B cell (primary cell): ENCODE measurements around the gene ZFHX2. TPM values are rescaled to one million over a fixed set of nuclear protein-coding genes. Genes with fewer than 3 reads are reported as not detected.

Experiments
- ATAC-seq: fragments of 200-7000 bp; cut with Tn5 transposase; one replicate; pipeline ENCODE4 v1.10.0; 2021; ENCODE audit warnings: low read depth, mild to moderate bottlenecking, moderate number of reproducible peaks, moderate library complexity
- CTCF ChIA-PET: fragments of 350-600 bp; sonication (Branson Sonifier 250); formaldehyde crosslinking; loops from one replicate; lab custom pipeline; 2021; ENCODE audit warnings: antibody characterized with exemption, inconsistent platforms; lab: Charles Lee
- POLR2A ChIA-PET: fragments of 350-600 bp; sonication (Branson Sonifier 250); formaldehyde crosslinking; loops from one replicate; lab custom pipeline; 2021; ENCODE audit warnings: antibody characterized with exemption; lab: Charles Lee
- DNase-seq: peaks from one replicate; pipeline ENCODE4 v3.0.0; 2013
- H2AFZ ChIP-seq: 2 replicates; pipeline ENCODE4 v1.6.1; 2012; ENCODE audit warnings: mild to moderate bottlenecking, low read depth, low read length; ENCODE audit not compliant: insufficient read depth, poor library complexity, severe bottlenecking
- H3K27ac ChIP-seq, 2 donors: 1 replicate in 1 of 2; 2 replicates in 1 of 2; pipeline ENCODE4 v1.5.1; 2012 to 2013; ENCODE audit warnings: low read length in 2 of 2, mild to moderate bottlenecking in 2 of 2, moderate library complexity in 1 of 2
- H3K27me3 ChIP-seq, 4 experiments: fragments of 200-600 bp in 1 of 4; sonication (generic) in 1 of 4; replicated peaks in 1 of 4; 1 replicate in 2 of 4; 2 replicates in 2 of 4; pipeline versions ENCODE4 v1.6.1 to v1.7.0; 2013 to 2016; ENCODE audit warnings: low read length in 3 of 4, mild to moderate bottlenecking in 2 of 4, mixed read lengths in 1 of 4, moderate library complexity in 1 of 4; ENCODE audit not compliant: insufficient read depth in 4 of 4, control insufficient read depth in 3 of 4; ENCODE audit errors: control extremely low read depth in 1 of 4
- H3K36me3 ChIP-seq, 2 experiments: replicated peaks in 1 of 2; 1 replicate in 1 of 2; 2 replicates in 1 of 2; pipeline versions ENCODE4 v1.6.1 to v1.7.1; 2013; ENCODE audit warnings: low read length in 1 of 2; ENCODE audit not compliant: insufficient read depth in 2 of 2, control insufficient read depth in 1 of 2; ENCODE audit errors: control extremely low read depth in 1 of 2, extremely low read depth in 1 of 2
- H3K4me1 ChIP-seq, 2 donors: fragments of 200-600 bp in 1 of 2; sonication (generic) in 1 of 2; 1 replicate in 1 of 2; 2 replicates in 1 of 2; pipeline versions ENCODE4 v1.5.1 to v1.6.1; 2013 to 2017; ENCODE audit warnings: low read length in 2 of 2; ENCODE audit not compliant: control insufficient read depth in 2 of 2, insufficient read depth in 2 of 2
- H3K4me2 ChIP-seq: replicated peaks from 2 replicates; pipeline ENCODE3; 2012; ENCODE audit warnings: mild to moderate bottlenecking, low read depth, low read length; ENCODE audit not compliant: poor library complexity, severe bottlenecking
- H3K4me3 ChIP-seq, 5 experiments: fragments of 200-600 bp in 1 of 5; sonication (generic) in 1 of 5; 1 replicate in 3 of 5; 2 replicates in 2 of 5; pipeline versions ENCODE4 v1.5.1 to v1.7.0; 2011 to 2016; ENCODE audit warnings: low read length in 4 of 5, mild to moderate bottlenecking in 4 of 5, low read depth in 2 of 5, control low read depth in 1 of 5, moderate library complexity in 1 of 5; ENCODE audit not compliant: insufficient read depth in 1 of 5; ENCODE audit errors: control extremely low read depth in 1 of 5, extremely low read depth in 1 of 5
- H3K79me2 ChIP-seq: fragments of 200-600 bp; sonication (generic); one replicate; pipeline ENCODE4 v1.6.0; 2016; ENCODE audit warnings: low read length; ENCODE audit not compliant: control insufficient read depth, insufficient read depth
- H3K9ac ChIP-seq: fragments of 200-600 bp; sonication (generic); 2 replicates; pipeline ENCODE4 v1.6.1; 2017; ENCODE audit warnings: mild to moderate bottlenecking, low read length, moderate library complexity
- H3K9me3 ChIP-seq, 3 donors: one replicate each; pipeline versions ENCODE4 v1.6.1 to v1.7.1; 2013; ENCODE audit warnings: low read length in 2 of 3; ENCODE audit not compliant: control insufficient read depth in 2 of 3, insufficient read depth in 1 of 3; ENCODE audit errors: control extremely low read depth in 1 of 3
- H4K20me1 ChIP-seq: 2 replicates; pipeline ENCODE4 v1.6.0; 2012; ENCODE audit warnings: mild to moderate bottlenecking, low read length; ENCODE audit not compliant: insufficient read depth, control insufficient read depth, poor library complexity, severe bottlenecking
- H3K27ac Mint-ChIP-seq: one replicate; pipeline ENCODE4 v1.8.0; 2021; ENCODE audit warnings: mixed read lengths
- H3K27me3 Mint-ChIP-seq: one replicate; pipeline ENCODE4 v1.8.0; 2021; ENCODE audit warnings: mixed read lengths
- H3K4me1 Mint-ChIP-seq: one replicate; pipeline ENCODE4 v1.8.0; 2021; ENCODE audit warnings: mixed read lengths
- H3K4me3 Mint-ChIP-seq: one replicate; pipeline ENCODE4 v1.8.0; 2021; ENCODE audit warnings: mixed read lengths
- H3K9me3 Mint-ChIP-seq: one replicate; pipeline ENCODE4 v1.8.0; 2022; ENCODE audit warnings: mixed read lengths; ENCODE audit not compliant: insufficient read depth
- EZH2 ChIP-seq: IDR thresholded peaks from 2 replicates; pipeline ENCODE4 v1.6.1; 2012; ENCODE audit warnings: borderline replicate concordance, low read depth, mild to moderate bottlenecking, moderate library complexity, low read length; ENCODE audit not compliant: insufficient read depth, poor library complexity, severe bottlenecking
- WGBS: methylation state at CpG from one replicate; pipeline ENCODE4 v1.1.5; 2013; ENCODE audit warnings: missing lambda C conversion rate; ENCODE audit not compliant: insufficient coverage; 5-methylcytosine and 5-hydroxymethylcytosine counted together
- intact Hi-C: fragments of 100-400 bp; cut with micrococcal nuclease; formaldehyde crosslinking; loops from one replicate; pipeline ENCODE4 v1.10.0; 2022
- polyA plus RNA-seq: library from polyadenylated mRNA; depleted of rRNA; stranded (reverse); fragments of >200 nt; gene quantifications from 2 replicates; pipeline ENCODE4 v1.2.3, GENCODE V29; 2012
- total RNA-seq, 2 donors: library from RNA; stranded (reverse); fragments of 120-200 nt in 1 of 2; gene quantifications; 1 replicate in 1 of 2; 2 replicates in 1 of 2; pipeline versions ENCODE4 v1.2.3 to v1.2.4, GENCODE V29; 2013 to 2022
- TF ChIP-seq, protein P1 (sequence below): fragments of 200-600 bp; IDR thresholded peaks from one replicate; pipeline ENCODE4 v1.8.0; 2022; ENCODE audit warnings: antibody characterized with exemption, mild to moderate bottlenecking

The ZFHX2 gene
- total and polyA plus RNA-seq, 2 donors (not counting 1 experiment from before 2014, with no cell fraction given), result 0.21 to 2.5 TPM

DNA sequence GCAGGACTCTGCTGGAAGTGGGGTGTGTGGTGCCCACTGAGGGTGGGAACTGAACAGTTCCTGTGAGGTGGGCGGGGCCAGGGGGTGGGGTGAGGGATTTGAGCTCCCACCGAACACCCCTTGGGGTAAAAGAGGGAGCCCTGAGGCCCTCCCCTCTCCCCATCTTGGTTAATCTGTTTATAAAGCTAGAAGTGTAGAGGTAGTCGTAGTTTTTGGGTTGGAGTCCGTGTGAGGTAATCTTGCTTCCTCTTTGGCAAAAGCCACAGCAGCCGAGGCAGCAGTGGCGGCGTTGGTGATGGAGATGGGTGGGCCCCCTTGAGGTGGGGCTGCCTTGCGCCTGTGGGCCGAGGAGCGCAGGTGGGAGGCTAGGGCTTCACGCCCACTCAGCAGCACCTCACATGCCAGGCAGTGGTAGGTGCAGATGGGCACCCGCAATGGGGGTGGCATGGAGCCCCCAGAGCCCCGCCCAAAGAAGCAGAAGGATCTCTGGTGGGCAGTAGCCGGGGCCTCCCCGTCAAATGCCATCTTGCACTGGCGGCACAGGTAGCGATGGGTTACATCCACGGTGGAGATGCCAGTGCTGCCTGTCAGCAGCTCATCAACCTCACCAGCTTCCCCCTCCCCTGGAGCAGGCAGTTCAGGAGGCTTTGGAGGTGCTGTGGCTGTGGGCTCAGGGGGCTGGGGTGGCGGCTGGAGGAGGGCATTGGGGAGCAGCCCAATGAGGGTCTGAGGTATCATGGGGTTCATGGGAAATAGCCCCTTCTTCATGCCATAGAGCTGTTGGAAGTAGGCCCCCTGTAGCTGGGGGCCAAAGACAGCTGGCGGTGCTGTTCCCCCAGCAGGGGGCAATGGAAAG lies 29.6 kb downstream of the ZFHX2 start:
- Histone ChIP-seq H3K4me3 (no peak overlapping the region), H2AFZ (no peak overlapping the region), H3K4me2 (no peak overlapping the region), H3K9me3 (no peaks in the 10 kb centered on the region), H3K36me3 (no peaks in the 10 kb centered on the region), H4K20me1 (no peaks in the 10 kb centered on the region), H3K27ac (no peak overlapping the region), H3K9ac (no peak overlapping the region), H3K79me2 (no peaks in the 10 kb centered on the region), H3K27me3 (no peaks in the 10 kb centered on the region), H3K4me1 (no peaks in the 10 kb centered on the region)
- DNase-seq, result no peak
- POLR2A ChIA-PET, result no interaction called here
- Mint-ChIP-seq H3K4me3 (no peak overlapping the region), H3K27ac (no peak overlapping the region), H3K27me3 (no peaks in the 10 kb centered on the region), H3K4me1 (no peaks in the 10 kb centered on the region), H3K9me3 (no peaks in the 10 kb centered on the region)
- TF ChIP-seq, protein P1, sequence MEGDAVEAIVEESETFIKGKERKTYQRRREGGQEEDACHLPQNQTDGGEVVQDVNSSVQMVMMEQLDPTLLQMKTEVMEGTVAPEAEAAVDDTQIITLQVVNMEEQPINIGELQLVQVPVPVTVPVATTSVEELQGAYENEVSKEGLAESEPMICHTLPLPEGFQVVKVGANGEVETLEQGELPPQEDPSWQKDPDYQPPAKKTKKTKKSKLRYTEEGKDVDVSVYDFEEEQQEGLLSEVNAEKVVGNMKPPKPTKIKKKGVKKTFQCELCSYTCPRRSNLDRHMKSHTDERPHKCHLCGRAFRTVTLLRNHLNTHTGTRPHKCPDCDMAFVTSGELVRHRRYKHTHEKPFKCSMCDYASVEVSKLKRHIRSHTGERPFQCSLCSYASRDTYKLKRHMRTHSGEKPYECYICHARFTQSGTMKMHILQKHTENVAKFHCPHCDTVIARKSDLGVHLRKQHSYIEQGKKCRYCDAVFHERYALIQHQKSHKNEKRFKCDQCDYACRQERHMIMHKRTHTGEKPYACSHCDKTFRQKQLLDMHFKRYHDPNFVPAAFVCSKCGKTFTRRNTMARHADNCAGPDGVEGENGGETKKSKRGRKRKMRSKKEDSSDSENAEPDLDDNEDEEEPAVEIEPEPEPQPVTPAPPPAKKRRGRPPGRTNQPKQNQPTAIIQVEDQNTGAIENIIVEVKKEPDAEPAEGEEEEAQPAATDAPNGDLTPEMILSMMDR, result no peak
- no peak for TF ChIP-seq EZH2
- CTCF ChIA-PET, result interaction anchor here (1.1 kb wide), 1 partner anchor 9 kb away, joined by 3 read pairs; no protein-coding TSS in a partner anchor
- 74% methylated on average over 17 of the region's 20 CpGs for WGBS
- intact Hi-C loops, result no loop called here
- ATAC-seq, result no peak

DNA sequence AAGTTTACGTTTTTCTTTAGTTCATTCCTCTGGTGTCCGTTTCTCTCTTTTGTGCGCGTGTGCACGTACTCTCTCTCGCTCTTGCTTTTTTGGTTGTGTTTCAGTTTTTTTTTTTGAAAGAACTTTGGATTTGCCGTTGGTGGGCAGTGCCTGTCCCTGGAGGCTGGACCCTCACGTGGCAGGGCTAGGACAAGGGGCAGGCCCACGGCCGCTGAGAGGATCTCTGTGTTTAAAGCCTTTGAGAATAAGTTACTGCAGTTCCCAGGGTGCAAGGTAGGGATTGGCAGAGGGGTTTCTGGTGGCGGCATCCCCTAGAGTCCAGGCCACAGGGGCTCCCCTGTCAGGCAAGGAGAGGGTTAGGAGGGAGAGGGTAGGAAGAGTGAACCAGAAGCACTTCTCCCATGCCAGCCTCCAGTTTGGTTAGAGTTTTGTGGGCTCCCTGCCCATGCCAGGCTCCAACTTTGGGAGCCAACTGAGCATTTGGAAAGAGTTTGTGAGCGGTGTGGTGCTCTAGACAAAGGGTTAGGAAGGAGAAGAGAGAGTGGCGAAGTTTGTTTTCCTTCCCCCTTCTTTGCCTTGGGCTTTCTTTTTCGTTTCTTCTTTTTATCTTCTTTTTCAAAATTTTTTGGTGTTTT lies 30.5 kb downstream of the ZFHX2 start:
- H3K27ac Mint-ChIP-seq, result no peak overlapping the region
- no peak for TF ChIP-seq EZH2
- TF ChIP-seq, protein P1, result no peak

More for the DNA sequence above, 30.5 kb downstream of the ZFHX2 start:
- Histone ChIP-seq H3K4me3 (no peak overlapping the region), H3K4me1 (no peaks in the 10 kb centered on the region), H2AFZ (no peak overlapping the region), H3K79me2 (no peaks in the 10 kb centered on the region), H3K36me3 (no peaks in the 10 kb centered on the region), H3K4me2 (no peak overlapping the region), H3K9me3 (no peaks in the 10 kb centered on the region), H3K27me3 (no peaks in the 10 kb centered on the region), H4K20me1 (no peaks in the 10 kb centered on the region), H3K9ac (no peak overlapping the region), H3K27ac (no peak overlapping the region)
- POLR2A ChIA-PET, result no interaction called here
- Mint-ChIP-seq H3K4me1 (no peaks in the 10 kb centered on the region), H3K9me3 (no peaks in the 10 kb centered on the region), H3K27me3 (no peaks in the 10 kb centered on the region), H3K4me3 (no peak overlapping the region)
- CTCF ChIA-PET, result no interaction called here
- ATAC-seq (no peak), DNase-seq (no peak)
- intact Hi-C loops, result no loop called here
- 99% methylated on average over 8 of the region's 14 CpGs for WGBS
